Measurements from ENCODE around the gene CCDC88B. TPM values are rescaled to one million over a fixed set of nuclear protein-coding genes. Genes with fewer than 3 reads are reported as not detected.

Gene CCDC88B
- polyA plus RNA-seq, 1 donor = 13.5 TPM

- Histone ChIP-seq H3K9me3 (ENCODE audit: control insufficient read depth, low read depth, low read length) (no peaks in the 10 kb centered on the region), H3K27ac (ENCODE audit: low read length) (no peak overlapping the region), H3K4me3 (ENCODE audit: low read length) (no peak overlapping the region), H3K36me3 (ENCODE audit: control insufficient read depth, insufficient read depth, low read length) (no peaks in the 10 kb centered on the region), H3K27me3 (ENCODE audit: control insufficient read depth, insufficient read depth, low read length) (peaks cover 2% of the 10 kb centered on the region), H3K4me1 (ENCODE audit: control insufficient read depth, insufficient read depth, low read length) (peaks cover 4% of the 10 kb centered on the region)
- WGBS (ENCODE audit: insufficient coverage, low lambda C conversion rate) = no CpG with 5 or more reads among the region's 3 CpGs
- no peak for DNase-seq
These were observed 60.7 kb downstream of the CCDC88B start for GRCh38 chr11:64400667-64401066.

- no CpG with 5 or more reads among the region's 7 CpGs for WGBS (ENCODE audit: insufficient coverage, low lambda C conversion rate)
- peaks cover 2% of the 10 kb centered on the region for H3K27me3 ChIP-seq (ENCODE audit: control insufficient read depth, insufficient read depth, low read length)
These were observed 61.8 kb downstream of the CCDC88B start for GRCh38 chr11:64401775-64402174.

GRCh38 chr11:64403106-64403505 lies 63.1 kb downstream of the CCDC88B start:
- peaks cover 2% of the 10 kb centered on the region for H3K27me3 ChIP-seq (ENCODE audit: control insufficient read depth, insufficient read depth, low read length)
- no CpG with 5 or more reads among the region's 5 CpGs for WGBS (ENCODE audit: insufficient coverage, low lambda C conversion rate)
- no peak overlapping the region for H3K4me3 ChIP-seq (ENCODE audit: low read length)
- peaks cover 23% of the 10 kb centered on the region for H3K4me1 ChIP-seq (ENCODE audit: control insufficient read depth, insufficient read depth, low read length)
- no peaks in the 10 kb centered on the region for H3K36me3 ChIP-seq (ENCODE audit: control insufficient read depth, insufficient read depth, low read length)
- H3K27ac ChIP-seq (ENCODE audit: low read length) = no peak overlapping the region
- DNase-seq = no peak
- H3K9me3 ChIP-seq (ENCODE audit: control insufficient read depth, low read depth, low read length) = no peaks in the 10 kb centered on the region

More at GRCh38 chr11:64401775-64402174, 61.8 kb downstream of the CCDC88B start:
- no peak overlapping the region for H3K4me3 ChIP-seq (ENCODE audit: low read length)
- no peak overlapping the region for H3K27ac ChIP-seq (ENCODE audit: low read length)
- no peak for DNase-seq
- H3K9me3 ChIP-seq (ENCODE audit: control insufficient read depth, low read depth, low read length) = no peaks in the 10 kb centered on the region
- H3K36me3 ChIP-seq (ENCODE audit: control insufficient read depth, insufficient read depth, low read length) = no peaks in the 10 kb centered on the region
- peaks cover 16% of the 10 kb centered on the region for H3K4me1 ChIP-seq (ENCODE audit: control insufficient read depth, insufficient read depth, low read length)

- peak overlapping the region; percentile 26 for H3K27ac ChIP-seq (ENCODE audit: low read length)
- DNase-seq = peak; percentile 70 to 78
- no CpG with 5 or more reads among the region's 10 CpGs for WGBS (ENCODE audit: insufficient coverage, low lambda C conversion rate)
- no peaks in the 10 kb centered on the region for H3K27me3 ChIP-seq (ENCODE audit: control insufficient read depth, insufficient read depth, low read length)
- peaks cover 23% of the 10 kb centered on the region for H3K4me1 ChIP-seq (ENCODE audit: control insufficient read depth, insufficient read depth, low read length)
- no peak overlapping the region for H3K4me3 ChIP-seq (ENCODE audit: low read length)
- H3K36me3 ChIP-seq (ENCODE audit: control insufficient read depth, insufficient read depth, low read length) = no peaks in the 10 kb centered on the region
- no peaks in the 10 kb centered on the region for H3K9me3 ChIP-seq (ENCODE audit: control insufficient read depth, low read depth, low read length)
These were observed 66.4 kb downstream of the CCDC88B start for GRCh38 chr11:64406221-64406946.

Other genes starting within 250 kb of the CCDC88B start
- 18.2 TPM for gene MACROD1, start 174.1 kb upstream of the CCDC88B start, polyA plus RNA-seq
- gene STIP1, start 154.0 kb upstream of the CCDC88B start, polyA plus RNA-seq = 109 TPM
- 28.5 TPM for gene FERMT3, start 133.5 kb upstream of the CCDC88B start, polyA plus RNA-seq
- 38.3 TPM for gene TRPT1, start 114.0 kb upstream of the CCDC88B start, polyA plus RNA-seq
- gene NUDT22, start 113.9 kb upstream of the CCDC88B start, polyA plus RNA-seq = 33.8 TPM
- gene DNAJC4, start 109.7 kb upstream of the CCDC88B start, polyA plus RNA-seq = 52.5 TPM
- 105 TPM for gene VEGFB, start 105.6 kb upstream of the CCDC88B start, polyA plus RNA-seq
- 79.3 TPM for gene FKBP2, start 99.1 kb upstream of the CCDC88B start, polyA plus RNA-seq
- gene PPP1R14B, start 93.3 kb upstream of the CCDC88B start, polyA plus RNA-seq = 62.6 TPM
- gene PLCB3, start 88.7 kb upstream of the CCDC88B start, polyA plus RNA-seq = 115 TPM
- gene BAD, start 55.5 kb upstream of the CCDC88B start, polyA plus RNA-seq = 39.6 TPM
- 20.6 TPM for gene GPR137, start 54.4 kb upstream of the CCDC88B start, polyA plus RNA-seq
- 0.09 TPM for gene KCNK4, start 48.9 kb upstream of the CCDC88B start, polyA plus RNA-seq
- 0.15 TPM for gene CATSPERZ, start 39.8 kb upstream of the CCDC88B start, polyA plus RNA-seq
- 83.2 TPM for gene ESRRA, start 34.7 kb upstream of the CCDC88B start, polyA plus RNA-seq
- 167 TPM for gene TRMT112, start 22.6 kb upstream of the CCDC88B start, polyA plus RNA-seq
- 219 TPM for gene PRDX5, start 22.1 kb upstream of the CCDC88B start, polyA plus RNA-seq
- gene RPS6KA4, start 19.0 kb downstream of the CCDC88B start, polyA plus RNA-seq = 25.8 TPM
- 0.30 TPM for gene SLC22A11, start 215.7 kb downstream of the CCDC88B start, polyA plus RNA-seq